ENCODE measurements around the gene ADAMTSL4.
"Not testable (repeated sequence)": the region's sequence is repeated elsewhere in the genome, so short reads cannot be mapped to it uniquely, and the experiment has no call there.

Gene ADAMTSL4

GRCh38 chr1:150596095-150596892 lies 47.1 kb downstream of the ADAMTSL4 start:
- Histone ChIP-seq H3K9me3 (ENCODE audit: control insufficient read depth, insufficient read depth, low read length) (no peaks in the 10 kb centered on the region), H3K36me3 (ENCODE audit: control insufficient read depth, insufficient read depth, low read length) (no peaks in the 10 kb centered on the region), H3K4me3 (ENCODE audit: low read depth, low read length) (no peak overlapping the region), H3K9ac (ENCODE audit: low read depth, low read length) (no peak overlapping the region), H3K27me3 (ENCODE audit: control insufficient read depth, insufficient read depth, low read length) (no peaks in the 10 kb centered on the region), H3K4me1 (ENCODE audit: control insufficient read depth, insufficient read depth, low read length) (no peaks in the 10 kb centered on the region)

DNA sequence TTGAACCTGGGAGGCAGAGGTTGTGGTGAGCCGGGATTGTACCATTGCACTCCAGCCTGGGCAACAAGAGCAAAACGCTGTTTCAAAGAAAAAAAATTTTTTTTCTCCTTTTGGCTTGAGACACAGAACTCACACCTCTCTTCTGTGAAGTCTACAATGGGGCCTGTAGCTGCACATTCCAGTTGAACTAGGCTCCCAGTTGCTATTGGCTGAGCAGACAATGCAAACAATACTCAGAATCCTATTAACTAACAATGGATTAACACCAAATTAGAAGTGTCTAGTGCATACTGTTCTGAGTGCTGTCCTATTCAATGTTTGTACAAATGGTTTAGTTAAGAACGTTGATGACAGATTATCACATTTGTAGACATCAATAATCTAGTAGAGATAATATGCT lies 47.8 kb downstream of the ADAMTSL4 start:
- Histone ChIP-seq H3K27me3 (ENCODE audit: control insufficient read depth, insufficient read depth, low read length) (no peaks in the 10 kb centered on the region), H3K36me3 (ENCODE audit: control insufficient read depth, insufficient read depth, low read length) (no peaks in the 10 kb centered on the region), H3K9me3 (ENCODE audit: control insufficient read depth, insufficient read depth, low read length) (no peaks in the 10 kb centered on the region), H3K9ac (ENCODE audit: low read depth, low read length) (no peak overlapping the region), H3K4me3 (ENCODE audit: low read depth, low read length) (no peak overlapping the region), H3K4me1 (ENCODE audit: control insufficient read depth, insufficient read depth, low read length) (no peaks in the 10 kb centered on the region)

DNA sequence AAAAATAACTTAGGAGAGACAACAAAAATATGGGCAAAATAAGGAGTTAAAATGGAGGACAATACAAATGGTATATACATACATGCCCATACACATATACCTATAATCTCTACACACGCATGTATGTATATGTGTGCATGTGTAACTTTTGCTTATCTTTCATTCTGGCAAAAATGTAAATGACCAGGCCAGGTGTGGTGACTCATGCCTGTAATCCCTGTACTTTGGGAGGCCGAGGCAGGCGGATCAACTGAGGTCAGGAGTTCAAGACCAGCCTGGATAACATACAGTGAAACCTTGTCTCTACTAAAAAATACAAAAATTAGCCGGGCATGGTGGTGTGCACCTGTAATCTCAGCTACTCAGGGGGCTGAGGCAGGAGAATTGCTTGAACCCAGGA lies 49.1 kb downstream of the ADAMTSL4 start:
- H3K27me3 ChIP-seq (ENCODE audit: control insufficient read depth, insufficient read depth, low read length); H3K4me1 ChIP-seq (ENCODE audit: control insufficient read depth, insufficient read depth, low read length); H3K4me3 ChIP-seq (ENCODE audit: low read depth, low read length); H3K36me3 ChIP-seq (ENCODE audit: control insufficient read depth, insufficient read depth, low read length); H3K9ac ChIP-seq (ENCODE audit: low read depth, low read length); H3K9me3 ChIP-seq (ENCODE audit: control insufficient read depth, insufficient read depth, low read length): not testable (repeated sequence)

DNA sequence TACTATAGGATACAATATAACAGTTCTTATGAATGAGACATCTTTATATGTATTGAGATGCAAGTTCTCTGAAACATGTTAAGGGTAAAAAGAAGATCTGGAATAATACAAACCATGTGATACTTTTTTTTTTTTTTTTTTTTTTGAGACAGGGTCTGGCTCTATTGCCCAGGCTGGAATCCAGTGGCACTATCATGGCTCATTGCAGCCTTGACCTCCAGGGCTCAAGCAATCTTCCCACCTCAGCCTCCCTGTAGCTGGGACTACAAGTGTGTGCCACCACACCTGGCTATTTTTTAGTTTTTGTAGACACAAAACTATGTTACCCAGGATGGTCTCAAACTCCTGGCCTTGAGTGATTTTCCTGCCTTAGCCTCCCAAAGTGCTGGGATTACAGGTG lies 52.3 kb downstream of the ADAMTSL4 start:
- no peaks in the 10 kb centered on the region for H3K27me3 ChIP-seq (ENCODE audit: control insufficient read depth, insufficient read depth, low read length)
- no peak overlapping the region for H3K9ac ChIP-seq (ENCODE audit: low read depth, low read length)
- H3K36me3 ChIP-seq (ENCODE audit: control insufficient read depth, insufficient read depth, low read length): no peaks in the 10 kb centered on the region
- peaks cover 10% of the 10 kb centered on the region for H3K4me1 ChIP-seq (ENCODE audit: control insufficient read depth, insufficient read depth, low read length)
- no peak overlapping the region for H3K4me3 ChIP-seq (ENCODE audit: low read depth, low read length)
- no peaks in the 10 kb centered on the region for H3K9me3 ChIP-seq (ENCODE audit: control insufficient read depth, insufficient read depth, low read length)

GRCh38 chr1:150602372-150602771 lies 53.2 kb downstream of the ADAMTSL4 start:
- H3K9ac ChIP-seq (ENCODE audit: low read depth, low read length); H3K4me3 ChIP-seq (ENCODE audit: low read depth, low read length); H3K36me3 ChIP-seq (ENCODE audit: control insufficient read depth, insufficient read depth, low read length); H3K9me3 ChIP-seq (ENCODE audit: control insufficient read depth, insufficient read depth, low read length); H3K27me3 ChIP-seq (ENCODE audit: control insufficient read depth, insufficient read depth, low read length): not testable (repeated sequence)
- H3K4me1 ChIP-seq (ENCODE audit: control insufficient read depth, insufficient read depth, low read length): peaks cover 10% of the 10 kb centered on the region

DNA sequence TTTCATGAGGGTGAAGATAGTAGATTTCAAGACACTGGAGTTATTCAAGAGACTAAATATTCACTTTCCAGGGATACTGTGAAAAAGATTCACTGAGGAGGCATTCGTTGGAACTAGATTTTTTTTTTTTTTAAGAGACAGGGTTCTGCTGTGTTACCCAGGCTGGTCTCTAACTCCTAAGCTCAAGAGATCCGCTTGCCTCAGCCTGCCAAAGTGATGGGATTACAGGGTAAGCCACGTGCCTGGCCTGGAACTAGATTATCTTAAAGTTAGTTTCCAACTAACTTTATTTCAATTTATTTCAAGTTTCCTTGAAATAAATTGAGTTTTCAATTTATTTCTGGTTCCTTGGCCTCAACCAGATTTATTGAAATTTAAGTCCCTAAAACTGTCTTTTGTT lies 54.5 kb downstream of the ADAMTSL4 start:
- H3K36me3 ChIP-seq (ENCODE audit: control insufficient read depth, insufficient read depth, low read length): no peaks in the 10 kb centered on the region
- H3K9me3 ChIP-seq (ENCODE audit: control insufficient read depth, insufficient read depth, low read length): no peaks in the 10 kb centered on the region
- H3K9ac ChIP-seq (ENCODE audit: low read depth, low read length): no peak overlapping the region
- H3K27me3 ChIP-seq (ENCODE audit: control insufficient read depth, insufficient read depth, low read length): no peaks in the 10 kb centered on the region
- peaks cover 10% of the 10 kb centered on the region for H3K4me1 ChIP-seq (ENCODE audit: control insufficient read depth, insufficient read depth, low read length)
- no peak overlapping the region for H3K4me3 ChIP-seq (ENCODE audit: low read depth, low read length)

GRCh38 chr1:150604226-150604588 lies 55.0 kb downstream of the ADAMTSL4 start:
- Histone ChIP-seq H3K9me3 (ENCODE audit: control insufficient read depth, insufficient read depth, low read length) (no peaks in the 10 kb centered on the region), H3K4me1 (ENCODE audit: control insufficient read depth, insufficient read depth, low read length) (peaks cover 10% of the 10 kb centered on the region), H3K9ac (ENCODE audit: low read depth, low read length) (peak overlapping the region; percentile 19), H3K27me3 (ENCODE audit: control insufficient read depth, insufficient read depth, low read length) (no peaks in the 10 kb centered on the region), H3K36me3 (ENCODE audit: control insufficient read depth, insufficient read depth, low read length) (no peaks in the 10 kb centered on the region), H3K4me3 (ENCODE audit: low read depth, low read length) (peak overlapping the region; percentile 16)

- H3K27me3 ChIP-seq (ENCODE audit: control insufficient read depth, insufficient read depth, low read length); H3K9ac ChIP-seq (ENCODE audit: low read depth, low read length); H3K4me3 ChIP-seq (ENCODE audit: low read depth, low read length); H3K36me3 ChIP-seq (ENCODE audit: control insufficient read depth, insufficient read depth, low read length); H3K9me3 ChIP-seq (ENCODE audit: control insufficient read depth, insufficient read depth, low read length): not testable (repeated sequence)
- H3K4me1 ChIP-seq (ENCODE audit: control insufficient read depth, insufficient read depth, low read length): peaks cover 10% of the 10 kb centered on the region
Measured at GRCh38 chr1:150605451-150605731, 56.2 kb downstream of the ADAMTSL4 start.

DNA sequence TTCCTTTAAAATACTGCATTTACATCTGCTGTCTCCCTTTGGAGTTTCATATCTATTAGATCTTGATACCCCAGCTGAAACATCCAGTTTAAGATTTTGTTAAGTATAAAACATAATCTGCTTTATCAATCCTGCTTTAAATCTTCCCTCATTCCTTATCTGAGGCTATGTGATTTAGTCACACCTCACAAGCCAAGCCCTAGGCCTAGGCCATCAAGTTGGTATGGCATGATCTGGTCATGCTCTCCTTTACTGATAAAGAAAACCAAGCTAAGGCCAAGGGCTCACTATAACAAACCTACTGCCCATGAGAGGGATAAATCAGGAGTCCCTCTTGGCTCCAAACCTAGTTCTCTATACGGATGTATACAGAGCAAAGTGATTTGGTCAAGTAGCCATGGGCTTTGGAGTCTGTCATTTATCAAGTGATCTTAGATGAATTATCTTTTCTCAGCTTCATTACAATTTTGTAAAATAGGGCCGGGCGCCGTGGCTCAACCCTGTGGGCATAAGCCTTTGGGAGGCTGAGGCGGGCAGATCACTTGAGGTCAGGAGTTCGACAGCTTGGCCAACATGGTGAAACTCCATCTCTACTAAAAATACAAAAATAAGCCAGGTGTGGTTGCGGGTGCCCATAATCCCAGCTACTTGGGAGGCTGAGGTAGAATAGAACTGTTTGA lies 57.4 kb downstream of the ADAMTSL4 start:
- no peak overlapping the region for H3K4me3 ChIP-seq (ENCODE audit: low read depth, low read length)
- no peak overlapping the region for H3K9ac ChIP-seq (ENCODE audit: low read depth, low read length)
- H3K36me3 ChIP-seq (ENCODE audit: control insufficient read depth, insufficient read depth, low read length): no peaks in the 10 kb centered on the region
- H3K4me1 ChIP-seq (ENCODE audit: control insufficient read depth, insufficient read depth, low read length): peaks cover 10% of the 10 kb centered on the region
- no peaks in the 10 kb centered on the region for H3K9me3 ChIP-seq (ENCODE audit: control insufficient read depth, insufficient read depth, low read length)
- no peaks in the 10 kb centered on the region for H3K27me3 ChIP-seq (ENCODE audit: control insufficient read depth, insufficient read depth, low read length)

GRCh38 chr1:150609732-150610131 lies 60.5 kb downstream of the ADAMTSL4 start:
- H3K4me1 ChIP-seq (ENCODE audit: control insufficient read depth, insufficient read depth, low read length): peaks cover 5% of the 10 kb centered on the region
- no peaks in the 10 kb centered on the region for H3K27me3 ChIP-seq (ENCODE audit: control insufficient read depth, insufficient read depth, low read length)
- peaks cover 8% of the 10 kb centered on the region for H3K36me3 ChIP-seq (ENCODE audit: control insufficient read depth, insufficient read depth, low read length)
- no peak overlapping the region for H3K9ac ChIP-seq (ENCODE audit: low read depth, low read length)
- no peaks in the 10 kb centered on the region for H3K9me3 ChIP-seq (ENCODE audit: control insufficient read depth, insufficient read depth, low read length)
- H3K4me3 ChIP-seq (ENCODE audit: low read depth, low read length): no peak overlapping the region

Measured in iPS-15b (cell line).